Thyroid gland (tissue), 4 donors: ENCODE measurements around the gene CS. TPM values are rescaled to one million over a fixed set of nuclear protein-coding genes. Genes with fewer than 3 reads are reported as not detected.
"Not testable (repeated sequence)": the region's sequence is repeated elsewhere in the genome, so short reads cannot be mapped to it uniquely, and the experiment has no call there.

ENCODE experiments used
- DNase-seq, 2 donors: peaks; one replicate each; pipeline ENCODE4 v3.0.0-alpha.2; 2019
- H3K27ac ChIP-seq, 3 donors: fragments of 200-600 bp; sonication (generic); 1 replicate in 2 of 3; 2 replicates in 1 of 3; pipeline ENCODE4 v1.5.1; 2016 to 2019; ENCODE audit warnings: mild to moderate bottlenecking in 1 of 3, moderate library complexity in 1 of 3
- H3K27me3 ChIP-seq: fragments of 200-600 bp; sonication (generic); one replicate; pipeline ENCODE4 v1.5.1; 2019
- H3K36me3 ChIP-seq, 2 donors: fragments of 200-600 bp; sonication (generic); one replicate each; pipeline ENCODE4 v1.5.1; 2016 to 2019
- H3K4me1 ChIP-seq, 2 donors: fragments of 200-600 bp; sonication (generic); one replicate each; pipeline ENCODE4 v1.5.1; 2017 to 2019
- H3K4me3 ChIP-seq, 3 donors: fragments of 200-600 bp; sonication (generic); replicated peaks in 1 of 3; 1 replicate in 2 of 3; 2 replicates in 1 of 3; pipeline ENCODE4 v1.5.1; 2016; ENCODE audit warnings: mild to moderate bottlenecking in 1 of 3
- H3K9me3 ChIP-seq: fragments of 200-600 bp; sonication (generic); one replicate; pipeline ENCODE4 v1.5.1; 2017
- CTCF ChIP-seq, 6 experiments: fragments of 200-600 bp in 3 of 6; fragments of 450-650 bp in 3 of 6; sonication (generic) in 3 of 6; IDR thresholded peaks; one replicate each; pipeline ENCODE4 v1.5.1; 2016 to 2019; ENCODE audit warnings: antibody characterized with exemption in 6 of 6, mild to moderate bottlenecking in 2 of 6, inconsistent platforms in 1 of 6, moderate library complexity in 1 of 6
- POLR2A ChIP-seq, 2 donors: fragments of 450-650 bp; IDR thresholded peaks; one replicate each; pipeline ENCODE4 v1.6.1; 2017; ENCODE audit warnings: antibody characterized with exemption in 2 of 2, mild to moderate bottlenecking in 2 of 2, moderate library complexity in 1 of 2
- WGBS, 2 donors: methylation state at CpG; one replicate each; pipeline ENCODE4 v1.1.5; 2017; 5-methylcytosine and 5-hydroxymethylcytosine counted together
- intact Hi-C: fragments of 100-400 bp; cut with DNase I; formaldehyde crosslinking; loops from one replicate; pipeline ENCODE4 v1.15.1; 2023
- total RNA-seq, 4 donors: library from RNA; depleted of rRNA; stranded (reverse); fragments of >200 nt; gene quantifications; one replicate each; pipeline ENCODE4 v1.2.3, GENCODE V29; 2016

Gene CS
- total RNA-seq, 4 donors from 2014 or later: 110 to 190 (median 118) TPM

GRCh38 chr12:56339158-56339422, 39.0 kb upstream of the CS start:
- no peak overlapping the region for H3K27ac ChIP-seq
- 77 to 88% methylated on average over 1 of the region's 1 CpG for WGBS, 2 donors
- intact Hi-C loops: loop anchor here (10.0 kb wide), 1 partner anchor 126 kb away; the partner anchor contains the start of gene SPRYD4
- no peak for DNase-seq
- H3K9me3 ChIP-seq: no peaks in the 10 kb centered on the region
- H3K4me1 ChIP-seq: peaks cover 0 to 6% of the 10 kb centered on the region in 2 donors
- H3K27me3 ChIP-seq: no peaks in the 10 kb centered on the region
- TF ChIP-seq CTCF (IDR thresholded peaks at IDR 0.05) (no peak), POLR2A (IDR thresholded peaks at IDR 0.05) (no peak)
- H3K36me3 ChIP-seq: peaks cover 16 to 17% of the 10 kb centered on the region in 2 donors
- H3K4me3 ChIP-seq: no peak overlapping the region

GRCh38 chr12:56338308-56339157, 38.4 kb upstream of the CS start, which contains the start of gene IL23A:
TSS of gene IL23A (plus strand) at chr12:56338884. CDS start at chr12:56339045, 161 bp downstream.
- WGBS, 2 donors: 33 to 41% methylated on average over 9 of the region's 9 CpGs

GRCh38 chr12:56337753-56338251, 37.7 kb upstream of the CS start:
- Histone ChIP-seq H3K27me3 (no peaks in the 10 kb centered on the region), H3K9me3 (no peaks in the 10 kb centered on the region), H3K27ac (no peak overlapping the region), H3K36me3 (peaks cover 3 to 5% of the 10 kb centered on the region in 2 donors), H3K4me1 (peaks cover 6 to 11% of the 10 kb centered on the region in 2 donors), H3K4me3 (no peak overlapping the region)
- 79 to 87% methylated on average over 8 of the region's 8 CpGs for WGBS, 2 donors
- TF ChIP-seq POLR2A (IDR thresholded peaks at IDR 0.05) (no peak), CTCF (IDR thresholded peaks at IDR 0.05) (no peak)
- intact Hi-C loops: loop anchor here (10.0 kb wide), 1 partner anchor 127 kb away; the partner anchor contains the start of gene SPRYD4
- no peak for DNase-seq

More at GRCh38 chr12:56338308-56339157, 38.4 kb upstream of the CS start, which contains the start of gene IL23A:
- no peaks in the 10 kb centered on the region for H3K27me3 ChIP-seq
- H3K9me3 ChIP-seq: no peaks in the 10 kb centered on the region
- TF ChIP-seq POLR2A (IDR thresholded peaks at IDR 0.05) (no peak), CTCF (IDR thresholded peaks at IDR 0.05) (no peak)
- H3K4me1 ChIP-seq: peaks cover 0 to 6% of the 10 kb centered on the region in 2 donors
- no peak for DNase-seq
- peaks cover 10 to 12% of the 10 kb centered on the region in 2 donors for H3K36me3 ChIP-seq
- intact Hi-C loops: loop anchor here (10.0 kb wide), 1 partner anchor 126 kb away; the partner anchor contains the start of gene SPRYD4
- H3K4me3 ChIP-seq: no peak within 1 kb of the TSS
- no peak within 1 kb of the TSS for H3K27ac ChIP-seq

GRCh38 chr12:56336361-56337167, 36.4 kb upstream of the CS start:
- H3K4me1 ChIP-seq: peaks cover 8 to 19% of the 10 kb centered on the region in 2 donors
- no peak overlapping the region for H3K27ac ChIP-seq
- intact Hi-C loops: loop anchor here (10.0 kb wide), 1 partner anchor 128 kb away; the partner anchor contains the start of gene SPRYD4
- WGBS, 2 donors: 82 to 86% methylated on average over 9 of the region's 9 CpGs
- H3K4me3 ChIP-seq: no peak overlapping the region
- no peaks in the 10 kb centered on the region for H3K9me3 ChIP-seq
- no peaks in the 10 kb centered on the region for H3K27me3 ChIP-seq
- H3K36me3 ChIP-seq: no peaks in the 10 kb centered on the region
- no peak for DNase-seq
- TF ChIP-seq POLR2A (IDR thresholded peaks at IDR 0.05): no peak
- TF ChIP-seq CTCF (IDR thresholded peaks at IDR 0.05): no peak

GRCh38 chr12:56335527-56335926, 35.4 kb upstream of the CS start:
- WGBS, 2 donors: 93 to 97% methylated on average over 8 of the region's 8 CpGs
- intact Hi-C loops: loop anchor here (10.0 kb wide), 1 partner anchor 129 kb away; the partner anchor contains the start of gene SPRYD4
- H3K27me3 ChIP-seq, DNase-seq, H3K27ac ChIP-seq, H3K4me3 ChIP-seq, H3K36me3 ChIP-seq, H3K9me3 ChIP-seq: not testable (repeated sequence)
- peaks cover 8 to 19% of the 10 kb centered on the region in 2 donors for H3K4me1 ChIP-seq
